Smooth muscle cell (in vitro differentiated cells): ENCODE measurements around the gene BEX3. TPM values are rescaled to one million over a fixed set of nuclear protein-coding genes. Genes with fewer than 3 reads are reported as not detected.
"Not testable (repeated sequence)": the region's sequence is repeated elsewhere in the genome, so short reads cannot be mapped to it uniquely, and the experiment has no call there.

Experiments used
- DNase-seq: peaks from one replicate; lab custom pipeline; 2025; ENCODE audit not compliant: unreplicated experiment; lab: John Stamatoyannopoulos, UW
- H2AFZ ChIP-seq: fragments of 200-600 bp; sonication (generic); 2 replicates; pipeline ENCODE4 v1.6.0; 2016; ENCODE audit warnings: antibody characterized with exemption, low read depth, mild to moderate bottlenecking
- H3F3A ChIP-seq: fragments of 200-600 bp; sonication (generic); 2 replicates; pipeline ENCODE4 v1.6.0; 2017; ENCODE audit warnings: antibody characterized with exemption, low read depth
- H3K27ac ChIP-seq: fragments of 200-600 bp; sonication (generic); 2 replicates; pipeline ENCODE4 v1.5.1; 2016; ENCODE audit warnings: low read depth, mild to moderate bottlenecking
- H3K27me3 ChIP-seq: fragments of 200-600 bp; sonication (generic); 2 replicates; pipeline ENCODE4 v1.6.1; 2016; ENCODE audit warnings: low read depth, mild to moderate bottlenecking
- H3K36me3 ChIP-seq: fragments of 200-600 bp; sonication (generic); 2 replicates; pipeline ENCODE4 v1.5.1; 2016; ENCODE audit warnings: low read depth
- H3K4me1 ChIP-seq: fragments of 200-600 bp; sonication (generic); 2 replicates; pipeline ENCODE4 v1.5.1; 2016; ENCODE audit warnings: low read depth
- H3K4me2 ChIP-seq: fragments of 200-600 bp; sonication (generic); 2 replicates; pipeline ENCODE4 v1.6.0; 2016; ENCODE audit warnings: mild to moderate bottlenecking
- H3K4me3 ChIP-seq: fragments of 200-600 bp; sonication (generic); 2 replicates; pipeline ENCODE4 v1.5.1; 2016; ENCODE audit warnings: mild to moderate bottlenecking
- H3K79me2 ChIP-seq: fragments of 200-600 bp; sonication (generic); 2 replicates; pipeline ENCODE4 v1.6.0; 2016; ENCODE audit warnings: low read depth, mild to moderate bottlenecking
- H3K9ac ChIP-seq: fragments of 200-600 bp; sonication (generic); 2 replicates; pipeline ENCODE4 v1.6.0; 2016; ENCODE audit warnings: low read depth
- H3K9me3 ChIP-seq: fragments of 200-600 bp; sonication (generic); replicated peaks from 2 replicates; pipeline ENCODE4 v1.5.1; 2016; ENCODE audit warnings: low read depth
- H4K20me1 ChIP-seq: fragments of 200-600 bp; sonication (generic); 2 replicates; pipeline ENCODE4 v1.6.0; 2016; ENCODE audit warnings: low read depth
- WGBS: methylation state at CpG from one replicate; pipeline ENCODE4 v1.1.7; 2016; ENCODE audit warnings: low lambda C conversion rate; 5-methylcytosine and 5-hydroxymethylcytosine counted together
- polyA plus RNA-seq: library from polyadenylated mRNA; unstranded; fragments of >200 nt; fragmentation: Nextera tagmentation; extraction: Ambion mirVana; gene quantifications from 2 replicates; pipeline ENCODE4 v1.2.1, GENCODE V29; 2016
- total RNA-seq: library from RNA; depleted of rRNA; stranded (reverse); fragments of >200 nt; gene quantifications from 2 replicates; pipeline ENCODE4 v1.2.3, GENCODE V29; 2014
- TF ChIP-seq, protein P1 (sequence below): fragments of 200-600 bp; sonication (generic); IDR thresholded peaks from 2 replicates; pipeline ENCODE4 v1.5.1; 2017; ENCODE audit warnings: borderline replicate concordance, mild to moderate bottlenecking, antibody characterized with exemption; ENCODE audit not compliant: insufficient read depth, poor library complexity, severe bottlenecking

BEX3 gene
- total and polyA plus RNA-seq, 2 experiments from 2014 or later, result 259 to 554 TPM

DNA sequence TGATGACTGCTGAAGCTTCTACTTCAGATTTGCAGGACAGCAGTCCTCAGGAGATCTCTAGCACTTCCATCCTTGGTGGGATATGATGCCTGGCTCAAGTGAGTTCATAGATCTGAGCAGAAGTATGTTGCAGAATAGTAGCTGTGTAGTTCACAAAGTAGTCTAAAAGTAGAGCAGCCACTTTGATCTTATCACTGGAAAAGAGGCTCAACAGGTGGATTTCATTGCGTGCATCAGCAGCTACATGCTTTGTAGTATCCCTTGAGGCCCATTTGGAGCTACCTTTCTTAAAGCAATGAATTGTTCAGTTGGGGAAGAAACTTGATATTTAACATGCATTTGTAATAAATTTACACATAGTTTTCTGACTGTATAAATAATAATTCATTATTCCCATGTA, 29.9 kb downstream of the BEX3 start:
- 80% methylated on average over 1 of the region's 1 CpG for WGBS
- Histone ChIP-seq H3K79me2 (no peaks in the 10 kb centered on the region), H2AFZ (no peak overlapping the region), H3K36me3 (no peaks in the 10 kb centered on the region), H4K20me1 (no peaks in the 10 kb centered on the region), H3K27ac (no peak overlapping the region), H3K9me3 (no peaks in the 10 kb centered on the region), H3K4me2 (no peak overlapping the region), H3F3A (no peaks in the 10 kb centered on the region), H3K4me1 (no peaks in the 10 kb centered on the region), H3K4me3 (no peak overlapping the region), H3K27me3 (no peaks in the 10 kb centered on the region), H3K9ac (no peak overlapping the region)
- TF ChIP-seq, protein P1, sequence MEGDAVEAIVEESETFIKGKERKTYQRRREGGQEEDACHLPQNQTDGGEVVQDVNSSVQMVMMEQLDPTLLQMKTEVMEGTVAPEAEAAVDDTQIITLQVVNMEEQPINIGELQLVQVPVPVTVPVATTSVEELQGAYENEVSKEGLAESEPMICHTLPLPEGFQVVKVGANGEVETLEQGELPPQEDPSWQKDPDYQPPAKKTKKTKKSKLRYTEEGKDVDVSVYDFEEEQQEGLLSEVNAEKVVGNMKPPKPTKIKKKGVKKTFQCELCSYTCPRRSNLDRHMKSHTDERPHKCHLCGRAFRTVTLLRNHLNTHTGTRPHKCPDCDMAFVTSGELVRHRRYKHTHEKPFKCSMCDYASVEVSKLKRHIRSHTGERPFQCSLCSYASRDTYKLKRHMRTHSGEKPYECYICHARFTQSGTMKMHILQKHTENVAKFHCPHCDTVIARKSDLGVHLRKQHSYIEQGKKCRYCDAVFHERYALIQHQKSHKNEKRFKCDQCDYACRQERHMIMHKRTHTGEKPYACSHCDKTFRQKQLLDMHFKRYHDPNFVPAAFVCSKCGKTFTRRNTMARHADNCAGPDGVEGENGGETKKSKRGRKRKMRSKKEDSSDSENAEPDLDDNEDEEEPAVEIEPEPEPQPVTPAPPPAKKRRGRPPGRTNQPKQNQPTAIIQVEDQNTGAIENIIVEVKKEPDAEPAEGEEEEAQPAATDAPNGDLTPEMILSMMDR, result no peak
- DNase-seq, result no peak

DNA sequence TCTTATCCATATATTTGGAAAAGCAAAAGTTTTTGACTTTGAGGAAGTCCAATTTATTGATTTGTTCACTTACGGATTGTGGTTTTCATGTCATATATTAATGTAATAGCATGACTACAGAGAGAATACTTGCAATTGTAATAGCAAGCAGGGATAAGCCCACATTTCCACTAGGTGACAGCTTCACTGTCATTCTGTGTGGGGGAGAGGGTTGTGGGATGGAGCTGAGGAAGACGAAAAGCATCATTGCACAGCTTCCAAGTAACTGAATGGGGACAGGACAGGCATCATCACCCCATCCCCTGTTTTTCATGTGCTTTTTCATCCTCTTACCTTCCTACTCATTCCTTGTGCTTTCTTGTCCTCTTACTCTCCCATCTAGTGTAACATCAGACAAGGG, 31.4 kb downstream of the BEX3 start:
- Histone ChIP-seq H3K4me1 (no peaks in the 10 kb centered on the region), H3K4me3 (no peak overlapping the region), H2AFZ (no peak overlapping the region), H4K20me1 (no peaks in the 10 kb centered on the region), H3F3A (no peaks in the 10 kb centered on the region), H3K27me3 (no peaks in the 10 kb centered on the region), H3K9me3 (no peaks in the 10 kb centered on the region), H3K4me2 (no peak overlapping the region), H3K27ac (no peak overlapping the region), H3K9ac (no peak overlapping the region), H3K79me2 (no peaks in the 10 kb centered on the region), H3K36me3 (no peaks in the 10 kb centered on the region)
- no peak for DNase-seq
- TF ChIP-seq, protein P1, result no peak
- WGBS, result 96% methylated on average over 2 of the region's 2 CpGs

DNA sequence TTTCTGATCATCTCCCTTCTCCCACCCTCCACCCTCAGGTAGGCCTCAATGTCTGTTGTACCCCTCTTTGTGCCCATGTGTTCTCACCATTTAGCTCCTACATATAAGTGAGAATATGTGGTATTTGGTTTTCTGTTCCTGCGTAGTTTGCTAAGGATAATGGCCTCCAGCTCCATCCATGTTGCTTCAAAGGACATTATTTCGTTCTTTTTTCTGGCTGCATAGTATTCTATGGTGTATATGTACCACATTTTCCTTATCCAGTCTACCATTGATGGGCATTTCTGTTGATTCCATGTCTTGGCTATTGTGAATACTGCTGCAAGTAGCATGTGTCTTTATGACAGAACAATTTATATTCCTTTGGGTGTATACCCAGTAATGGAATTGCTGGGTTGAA, 35.4 kb downstream of the BEX3 start:
- not testable (repeated sequence) for H3K27ac ChIP-seq, H3K79me2 ChIP-seq, H3K4me2 ChIP-seq, DNase-seq, H4K20me1 ChIP-seq, H3K27me3 ChIP-seq, H2AFZ ChIP-seq, H3K4me1 ChIP-seq, H3K9ac ChIP-seq, H3K36me3 ChIP-seq, H3K9me3 ChIP-seq, H3K4me3 ChIP-seq, H3F3A ChIP-seq
- WGBS, result 84% methylated on average over 2 of the region's 2 CpGs

DNA sequence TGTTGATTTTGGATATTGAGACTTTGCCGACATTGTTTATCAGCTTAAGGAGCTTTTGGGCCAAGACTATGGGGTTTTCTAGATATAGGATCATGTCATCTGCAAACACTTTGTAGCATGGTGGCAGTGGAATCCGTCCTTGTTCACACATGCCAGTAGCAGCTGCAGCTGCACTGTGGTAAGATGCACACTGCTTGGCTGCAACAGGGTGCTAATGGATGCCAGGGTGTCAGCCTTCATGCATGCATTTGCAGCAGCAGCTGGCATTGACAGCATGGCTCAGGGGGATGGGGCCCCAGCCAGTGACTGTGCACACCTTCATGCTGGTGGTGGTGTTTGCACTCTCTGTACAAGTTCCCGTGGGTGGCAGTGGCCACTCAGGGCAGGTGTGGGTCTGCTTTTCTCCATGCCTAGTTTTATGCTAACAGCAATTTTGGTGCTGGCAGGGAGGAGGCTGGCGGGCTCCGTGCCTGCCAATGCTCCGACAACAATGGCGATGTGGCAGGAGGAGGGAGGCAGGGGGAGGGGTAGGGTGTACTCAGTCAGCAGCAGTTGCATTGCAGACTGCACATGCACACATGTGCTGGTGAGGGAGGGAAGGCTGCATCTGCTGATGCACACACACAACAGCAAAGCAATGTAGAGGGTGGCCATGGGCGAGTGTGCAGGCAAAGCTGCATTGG, 37.5 kb downstream of the BEX3 start:
- 83% methylated on average over 8 of the region's 8 CpGs for WGBS

More for the DNA sequence above, 37.5 kb downstream of the BEX3 start:
- Histone ChIP-seq H2AFZ (no peak overlapping the region), H4K20me1 (no peaks in the 10 kb centered on the region), H3K4me1 (no peaks in the 10 kb centered on the region), H3K4me3 (no peak overlapping the region), H3K4me2 (no peak overlapping the region), H3K9me3 (no peaks in the 10 kb centered on the region), H3K27ac (no peak overlapping the region), H3K27me3 (no peaks in the 10 kb centered on the region), H3K9ac (no peak overlapping the region), H3K36me3 (no peaks in the 10 kb centered on the region), H3F3A (no peaks in the 10 kb centered on the region), H3K79me2 (no peaks in the 10 kb centered on the region)
- no peak for DNase-seq
- TF ChIP-seq, protein P1, result no peak
